ENCODE data around the gene SOX9. TPM values are rescaled to one million over a fixed set of nuclear protein-coding genes. Genes with fewer than 3 reads are reported as not detected.

SOX9 gene
- total RNA-seq, 1 donor from 2014 or later = 1.6 TPM

GRCh38 chr17:72165192-72165866 is 44.5 kb downstream of the SOX9 start:
- peaks cover 6% of the 10 kb centered on the region for H3K36me3 Mint-ChIP-seq (ENCODE audit: unreplicated experiment)
- DNase-seq = no peak
- H3K4me3 Mint-ChIP-seq (ENCODE audit: unreplicated experiment) = no peak overlapping the region
- TF ChIP-seq CTCF (IDR thresholded peaks at IDR 0.05; ENCODE audit: partially characterized antibody, unreplicated experiment) = no peak
- H3K9me3 Mint-ChIP-seq (ENCODE audit: unreplicated experiment) = no peaks in the 10 kb centered on the region
- no peaks in the 10 kb centered on the region for H3K4me1 Mint-ChIP-seq (ENCODE audit: low read depth, unreplicated experiment)
- H3K27ac Mint-ChIP-seq (ENCODE audit: unreplicated experiment) = no peak overlapping the region
- H3K27me3 Mint-ChIP-seq (ENCODE audit: unreplicated experiment) = no peaks in the 10 kb centered on the region

GRCh38 chr17:72165867-72166439 is 45.1 kb downstream of the SOX9 start:
- no peak for DNase-seq

GRCh38 chr17:72167593-72167992 is 46.8 kb downstream of the SOX9 start:
- no peak for DNase-seq
- Mint-ChIP-seq H3K4me1 (ENCODE audit: low read depth, unreplicated experiment) (peaks cover 2% of the 10 kb centered on the region), H3K9me3 (ENCODE audit: unreplicated experiment) (no peaks in the 10 kb centered on the region), H3K36me3 (ENCODE audit: unreplicated experiment) (peaks cover 6% of the 10 kb centered on the region), H3K27me3 (ENCODE audit: unreplicated experiment) (no peaks in the 10 kb centered on the region), H3K27ac (ENCODE audit: unreplicated experiment) (no peak overlapping the region), H3K4me3 (ENCODE audit: unreplicated experiment) (no peak overlapping the region)
- no peak for TF ChIP-seq CTCF (IDR thresholded peaks at IDR 0.05; ENCODE audit: partially characterized antibody, unreplicated experiment)

More at GRCh38 chr17:72165867-72166439, 45.1 kb downstream of the SOX9 start:
- no peaks in the 10 kb centered on the region for H3K27me3 Mint-ChIP-seq (ENCODE audit: unreplicated experiment)
- TF ChIP-seq CTCF (IDR thresholded peaks at IDR 0.05; ENCODE audit: partially characterized antibody, unreplicated experiment) = no peak
- no peak overlapping the region for H3K27ac Mint-ChIP-seq (ENCODE audit: unreplicated experiment)
- no peak overlapping the region for H3K4me3 Mint-ChIP-seq (ENCODE audit: unreplicated experiment)
- peaks cover 6% of the 10 kb centered on the region for H3K36me3 Mint-ChIP-seq (ENCODE audit: unreplicated experiment)
- H3K4me1 Mint-ChIP-seq (ENCODE audit: low read depth, unreplicated experiment) = no peaks in the 10 kb centered on the region
- H3K9me3 Mint-ChIP-seq (ENCODE audit: unreplicated experiment) = no peaks in the 10 kb centered on the region

GRCh38 chr17:72169823-72170222 is 49.0 kb downstream of the SOX9 start:
- no peak overlapping the region for H3K4me3 Mint-ChIP-seq (ENCODE audit: unreplicated experiment)
- no peak overlapping the region for H3K27ac Mint-ChIP-seq (ENCODE audit: unreplicated experiment)
- no peak for TF ChIP-seq CTCF (IDR thresholded peaks at IDR 0.05; ENCODE audit: partially characterized antibody, unreplicated experiment)
- peaks cover 6% of the 10 kb centered on the region for H3K36me3 Mint-ChIP-seq (ENCODE audit: unreplicated experiment)
- H3K9me3 Mint-ChIP-seq (ENCODE audit: unreplicated experiment) = no peaks in the 10 kb centered on the region
- peaks cover 5% of the 10 kb centered on the region for H3K4me1 Mint-ChIP-seq (ENCODE audit: low read depth, unreplicated experiment)
- no peak for DNase-seq
- no peaks in the 10 kb centered on the region for H3K27me3 Mint-ChIP-seq (ENCODE audit: unreplicated experiment)

Data from glutamatergic neuron (in vitro differentiated cells).